Endothelial cell (in vitro differentiated cells): ENCODE measurements around the gene CPB1. TPM values are rescaled to one million over a fixed set of nuclear protein-coding genes. Genes with fewer than 3 reads are reported as not detected.

Source experiments
- DNase-seq: peaks from one replicate; pipeline ENCODE4 v3.0.0; 2021; ENCODE audit warnings: low spot score
- H3K27ac Mint-ChIP-seq: one replicate; pipeline ENCODE4 v1.8.0; 2021; ENCODE audit warnings: mixed read lengths, inconsistent platforms; ENCODE audit not compliant: unreplicated experiment
- H3K27me3 Mint-ChIP-seq: one replicate; pipeline ENCODE4 v1.8.0; 2021; ENCODE audit warnings: mild to moderate bottlenecking, moderate library complexity, mixed read lengths, inconsistent platforms; ENCODE audit not compliant: unreplicated experiment
- H3K36me3 Mint-ChIP-seq: one replicate; pipeline ENCODE4 v1.8.0; 2021; ENCODE audit warnings: mild to moderate bottlenecking, low read depth, mixed read lengths, inconsistent platforms; ENCODE audit not compliant: unreplicated experiment
- H3K4me1 Mint-ChIP-seq: one replicate; pipeline ENCODE4 v1.8.0; 2021; ENCODE audit warnings: mild to moderate bottlenecking, mixed read lengths, inconsistent platforms; ENCODE audit not compliant: unreplicated experiment
- H3K4me3 Mint-ChIP-seq: one replicate; pipeline ENCODE4 v1.8.0; 2021; ENCODE audit warnings: mild to moderate bottlenecking, mixed read lengths, inconsistent platforms; ENCODE audit not compliant: unreplicated experiment
- H3K9me3 Mint-ChIP-seq: one replicate; pipeline ENCODE4 v1.8.0; 2021; ENCODE audit warnings: mixed read lengths, inconsistent platforms; ENCODE audit not compliant: unreplicated experiment
- CTCF ChIP-seq: fragments of 200-600 bp; sonication (generic); IDR thresholded peaks from one replicate; pipeline ENCODE4 v1.5.0; 2021; ENCODE audit warnings: antibody characterized with exemption; ENCODE audit not compliant: unreplicated experiment
- total RNA-seq: library from RNA; stranded (reverse); fragmentation: NEBNext Ultra II Directional; extraction: Animal tissue kit (Norgen Biotek cat#: 25700); gene quantifications from one replicate; pipeline ENCODE4 v1.2.1, GENCODE V29; 2021; ENCODE audit not compliant: unreplicated experiment

CPB1 gene
- total RNA-seq, 1 donor from 2014 or later: 37.2 TPM

GRCh38 chr3:148854061-148854460 is 26.4 kb downstream of the CPB1 start:
- Mint-ChIP-seq H3K27me3 (no peaks in the 10 kb centered on the region), H3K36me3 (no peaks in the 10 kb centered on the region), H3K4me1 (no peaks in the 10 kb centered on the region), H3K27ac (no peak overlapping the region), H3K9me3 (no peaks in the 10 kb centered on the region), H3K4me3 (no peak overlapping the region)
- DNase-seq: no peak
- TF ChIP-seq CTCF: no peak

- Mint-ChIP-seq H3K27ac (no peak overlapping the region), H3K9me3 (no peaks in the 10 kb centered on the region), H3K4me3 (no peak overlapping the region), H3K4me1 (no peaks in the 10 kb centered on the region), H3K36me3 (no peaks in the 10 kb centered on the region), H3K27me3 (no peaks in the 10 kb centered on the region)
- no peak for DNase-seq
- TF ChIP-seq CTCF: no peak
These were observed 28.8 kb downstream of the CPB1 start for GRCh38 chr3:148856384-148856783.

- DNase-seq: no peak
- no peak overlapping the region for H3K27ac Mint-ChIP-seq
- H3K4me3 Mint-ChIP-seq: no peak overlapping the region
- no peak for TF ChIP-seq CTCF
- H3K27me3 Mint-ChIP-seq: no peaks in the 10 kb centered on the region
- no peaks in the 10 kb centered on the region for H3K36me3 Mint-ChIP-seq
- H3K4me1 Mint-ChIP-seq: no peaks in the 10 kb centered on the region
- H3K9me3 Mint-ChIP-seq: no peaks in the 10 kb centered on the region
These were observed 29.7 kb downstream of the CPB1 start for GRCh38 chr3:148857316-148857715.

GRCh38 chr3:148861277-148861869 is 33.8 kb downstream of the CPB1 start:
- no peak for DNase-seq
- no peaks in the 10 kb centered on the region for H3K27me3 Mint-ChIP-seq
- TF ChIP-seq CTCF: peak; percentile 91
- H3K4me1 Mint-ChIP-seq: no peaks in the 10 kb centered on the region
- H3K4me3 Mint-ChIP-seq: no peak overlapping the region
- H3K36me3 Mint-ChIP-seq: no peaks in the 10 kb centered on the region
- H3K9me3 Mint-ChIP-seq: no peaks in the 10 kb centered on the region
- no peak overlapping the region for H3K27ac Mint-ChIP-seq

GRCh38 chr3:148863297-148863696 is 35.7 kb downstream of the CPB1 start:
- H3K27me3 Mint-ChIP-seq: no peaks in the 10 kb centered on the region
- no peaks in the 10 kb centered on the region for H3K4me1 Mint-ChIP-seq
- H3K4me3 Mint-ChIP-seq: no peak overlapping the region
- no peak for TF ChIP-seq CTCF
- H3K9me3 Mint-ChIP-seq: no peaks in the 10 kb centered on the region
- no peaks in the 10 kb centered on the region for H3K36me3 Mint-ChIP-seq
- no peak for DNase-seq
- H3K27ac Mint-ChIP-seq: no peak overlapping the region
